ENCODE measurements around the gene CHST7.
A peak's percentile ranks its signal among the peaks of the same experiment; 100 is the strongest.

Gene CHST7

GRCh38 chrX:46607916-46608315, 34.4 kb downstream of the CHST7 start:
- no peak for DNase-seq (ENCODE audit: low read depth)

GRCh38 chrX:46610070-46610658, 36.6 kb downstream of the CHST7 start:
- DNase-seq (ENCODE audit: low read depth): no peak

- DNase-seq (ENCODE audit: low read depth): no peak
These were observed 38.2 kb downstream of the CHST7 start for GRCh38 chrX:46611658-46612362.

- no peak for DNase-seq (ENCODE audit: low read depth)
These were observed 44.3 kb downstream of the CHST7 start for GRCh38 chrX:46617906-46618305.

- DNase-seq (ENCODE audit: low read depth): no peak
These were observed 45.4 kb downstream of the CHST7 start for GRCh38 chrX:46618947-46619346.

GRCh38 chrX:46620505-46620904, 46.9 kb downstream of the CHST7 start:
- no peak for DNase-seq (ENCODE audit: low read depth)

- no peak for DNase-seq (ENCODE audit: low read depth)
These were observed 48.0 kb downstream of the CHST7 start for GRCh38 chrX:46621572-46621971.

GRCh38 chrX:46624090-46624786, 50.7 kb downstream of the CHST7 start:
- peak; percentile 36 for DNase-seq (ENCODE audit: low read depth)

GRCh38 chrX:46626566-46626965, 53.0 kb downstream of the CHST7 start:
- no peak for DNase-seq (ENCODE audit: low read depth)

GRCh38 chrX:46627062-46627461, 53.5 kb downstream of the CHST7 start:
- no peak for DNase-seq (ENCODE audit: low read depth)

GRCh38 chrX:46627711-46628419, 54.3 kb downstream of the CHST7 start:
- no peak for DNase-seq (ENCODE audit: low read depth)

- DNase-seq (ENCODE audit: low read depth): peak; percentile 79
These were observed 55.2 kb downstream of the CHST7 start for GRCh38 chrX:46628460-46629371.

- peak; percentile 27 for DNase-seq (ENCODE audit: low read depth)
These were observed 56.6 kb downstream of the CHST7 start for GRCh38 chrX:46630141-46630540.

GRCh38 chrX:46634577-46634976, 61.0 kb downstream of the CHST7 start:
- no peak for DNase-seq (ENCODE audit: low read depth)

- no peak for DNase-seq (ENCODE audit: low read depth)
These were observed 61.6 kb downstream of the CHST7 start for GRCh38 chrX:46635186-46635585.

- DNase-seq (ENCODE audit: low read depth): no peak
These were observed 62.7 kb downstream of the CHST7 start for GRCh38 chrX:46636223-46636622.

- no peak for DNase-seq (ENCODE audit: low read depth)
These were observed 64.4 kb downstream of the CHST7 start for GRCh38 chrX:46637938-46638337.

- peak; percentile 19 for DNase-seq (ENCODE audit: low read depth)
These were observed 68.6 kb downstream of the CHST7 start for GRCh38 chrX:46642145-46642544.

GRCh38 chrX:46643636-46644035, 70.1 kb downstream of the CHST7 start:
- no peak for DNase-seq (ENCODE audit: low read depth)

- DNase-seq (ENCODE audit: low read depth): no peak
These were observed 72.0 kb downstream of the CHST7 start for GRCh38 chrX:46645614-46646013.

GRCh38 chrX:46647251-46647650, 73.7 kb downstream of the CHST7 start:
- peak; percentile 35 for DNase-seq (ENCODE audit: low read depth)
